HFFc6 (cell line): ENCODE data around the gene GRK3. TPM values are rescaled to one million over a fixed set of nuclear protein-coding genes. Genes with fewer than 3 reads are reported as not detected.

Source experiments
- DNase-seq: peaks from one replicate; pipeline ENCODE4 v3.0.0-alpha.2; 2018
- H3K27ac Mint-ChIP-seq: 2 replicates; pipeline ENCODE4 v1.8.0; 2020; ENCODE audit warnings: mild to moderate bottlenecking, mixed read lengths
- H3K27me3 Mint-ChIP-seq: 2 replicates; pipeline ENCODE4 v1.8.0; 2021; ENCODE audit warnings: mild to moderate bottlenecking, moderate library complexity, mixed read lengths; ENCODE audit not compliant: insufficient read depth
- H3K36me3 Mint-ChIP-seq: 2 replicates; pipeline ENCODE4 v1.8.0; 2021; ENCODE audit warnings: low read depth, mixed read lengths
- H3K4me1 Mint-ChIP-seq: 2 replicates; pipeline ENCODE4 v1.8.0; 2020; ENCODE audit warnings: low read depth, mixed read lengths
- H3K4me3 Mint-ChIP-seq: 2 replicates; pipeline ENCODE4 v1.8.0; 2020; ENCODE audit warnings: mild to moderate bottlenecking, moderate library complexity, mixed read lengths
- H3K9me3 Mint-ChIP-seq: 2 replicates; pipeline ENCODE4 v1.8.0; 2020; ENCODE audit warnings: mild to moderate bottlenecking, mixed read lengths
- CTCF ChIP-seq: fragments of 200-600 bp; sonication (generic); IDR thresholded peaks from 2 replicates; pipeline ENCODE4 v1.5.0; 2021; ENCODE audit warnings: antibody characterized with exemption, mild to moderate bottlenecking
- total RNA-seq, 6 experiments: library from RNA; stranded (reverse); fragmentation: NEBNext Ultra II Directional; extraction: Animal tissue kit (Norgen Biotek cat#: 25700); gene quantifications; 2 replicates in 1 of 6; 3 replicates in 5 of 6; pipeline ENCODE4 v1.2.3, GENCODE V29; 2021

GRK3 gene
- total RNA-seq, 6 experiments from 2014 or later, result 0.05 TPM; not detected in 5

- DNase-seq, result no peak
- Mint-ChIP-seq H3K27ac (no peak overlapping the region), H3K27me3 (peaks cover 4% of the 10 kb centered on the region), H3K4me1 (no peaks in the 10 kb centered on the region), H3K4me3 (no peak overlapping the region), H3K9me3 (no peaks in the 10 kb centered on the region), H3K36me3 (no peaks in the 10 kb centered on the region)
- TF ChIP-seq CTCF, result no peak
These were observed 212.9 kb downstream of the GRK3 start for GRCh38 chr22:25777411-25777810.

GRCh38 chr22:25777870-25778269 lies 213.4 kb downstream of the GRK3 start:
- Mint-ChIP-seq H3K36me3 (no peaks in the 10 kb centered on the region), H3K9me3 (no peaks in the 10 kb centered on the region), H3K27ac (no peak overlapping the region), H3K4me3 (no peak overlapping the region), H3K4me1 (no peaks in the 10 kb centered on the region), H3K27me3 (peaks cover 4% of the 10 kb centered on the region)
- peak; percentile 65 for TF ChIP-seq CTCF
- peak; percentile 48 for DNase-seq

Other genes with a start within 250 kb of the GRK3 start
- gene MYO18B, start 177.5 kb downstream of the GRK3 start, total RNA-seq, result under 1 TPM in 1 of 6 experiments, not detected in 5; 0.02 TPM